Epidermal melanocyte (primary cell): ENCODE data around the gene ABCA10.

ENCODE experiments used
- DNase-seq: peaks from one replicate; pipeline ENCODE4 v3.0.0; 2011; ENCODE audit warnings: low spot score; ENCODE audit not compliant: insufficient read length

The ABCA10 gene

DNA sequence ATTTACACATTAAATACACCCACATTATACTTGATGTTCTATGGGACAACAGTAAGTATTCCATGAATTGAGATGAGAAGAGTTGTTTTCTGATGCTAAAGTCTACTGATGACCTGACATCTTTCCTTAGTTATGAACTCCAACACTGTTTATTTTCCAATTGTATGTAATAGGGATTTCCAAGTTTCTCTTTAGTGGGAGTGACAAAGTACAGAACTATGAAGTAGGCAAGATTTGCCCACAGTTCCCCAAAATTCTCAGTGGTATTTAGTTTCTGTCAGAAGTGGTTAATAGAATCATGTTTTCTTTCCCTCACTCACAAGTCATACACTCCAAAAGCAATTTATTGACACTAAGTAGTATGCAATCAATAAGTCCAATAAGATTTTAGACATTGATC is 64.4 kb downstream of the ABCA10 start:
- no peak for DNase-seq

- DNase-seq: no peak
These were observed 69.2 kb downstream of the ABCA10 start for GRCh38 chr17:69159418-69159817.

DNA sequence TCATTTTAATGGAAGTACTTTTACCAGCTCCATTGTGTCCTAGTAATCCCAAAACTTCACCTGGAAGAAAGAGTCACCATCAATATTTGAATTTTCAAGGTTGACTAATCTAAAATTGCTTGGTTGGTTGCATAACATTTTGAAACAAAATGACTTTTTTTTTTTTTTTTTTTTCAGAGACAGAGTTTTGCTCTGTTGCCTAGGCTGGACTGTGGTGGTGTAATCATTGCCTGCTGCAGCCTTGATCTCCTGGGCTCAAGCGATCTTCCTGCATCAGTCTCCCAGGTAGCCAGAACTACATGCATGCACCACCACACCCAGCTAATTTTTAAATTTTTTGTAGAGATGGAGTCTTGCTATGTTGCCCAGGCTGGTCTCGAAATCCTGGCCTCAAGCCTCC is 74.4 kb downstream of the ABCA10 start:
- no peak for DNase-seq

DNA sequence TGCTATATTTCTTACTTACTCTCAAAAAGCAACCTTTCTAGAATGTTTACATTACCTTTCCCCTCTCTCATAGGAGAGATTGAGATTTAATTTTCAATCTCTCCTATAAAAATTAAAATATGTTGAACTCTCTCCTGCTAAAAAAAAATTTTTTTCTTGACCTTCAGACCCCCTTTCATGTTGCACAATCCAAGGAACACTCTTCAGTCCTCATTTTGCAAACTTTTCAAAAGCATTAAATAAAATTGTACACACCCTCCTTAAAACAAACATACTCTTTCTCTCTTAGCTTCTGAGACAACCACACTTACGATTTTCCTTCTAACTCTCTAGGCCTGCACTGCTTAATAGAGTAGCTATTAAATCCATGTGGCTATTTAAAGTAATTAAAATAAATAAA is 78.3 kb downstream of the ABCA10 start:
- DNase-seq: no peak

DNA sequence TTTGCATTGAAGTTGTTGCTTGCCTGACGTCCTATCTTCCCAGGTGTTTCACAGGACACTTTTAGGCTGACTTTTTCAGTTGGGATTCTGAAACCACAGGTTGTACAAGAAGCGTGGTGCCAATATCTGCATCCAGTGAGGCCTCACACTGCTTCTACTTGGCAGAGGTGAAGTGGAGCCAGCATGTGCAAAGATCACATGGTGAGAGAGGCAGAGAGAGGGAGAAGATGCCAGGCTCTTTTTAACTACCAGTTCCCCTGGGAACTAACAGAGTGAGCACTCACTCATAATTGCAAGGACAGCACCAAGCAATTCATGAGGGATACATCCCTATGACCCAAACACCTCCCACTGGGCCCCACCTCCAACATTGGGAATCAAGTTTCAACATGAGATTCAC is 81.2 kb downstream of the ABCA10 start:
- DNase-seq: no peak

- DNase-seq: no peak
These were observed 84.0 kb downstream of the ABCA10 start for GRCh38 chr17:69144331-69145255.

DNA sequence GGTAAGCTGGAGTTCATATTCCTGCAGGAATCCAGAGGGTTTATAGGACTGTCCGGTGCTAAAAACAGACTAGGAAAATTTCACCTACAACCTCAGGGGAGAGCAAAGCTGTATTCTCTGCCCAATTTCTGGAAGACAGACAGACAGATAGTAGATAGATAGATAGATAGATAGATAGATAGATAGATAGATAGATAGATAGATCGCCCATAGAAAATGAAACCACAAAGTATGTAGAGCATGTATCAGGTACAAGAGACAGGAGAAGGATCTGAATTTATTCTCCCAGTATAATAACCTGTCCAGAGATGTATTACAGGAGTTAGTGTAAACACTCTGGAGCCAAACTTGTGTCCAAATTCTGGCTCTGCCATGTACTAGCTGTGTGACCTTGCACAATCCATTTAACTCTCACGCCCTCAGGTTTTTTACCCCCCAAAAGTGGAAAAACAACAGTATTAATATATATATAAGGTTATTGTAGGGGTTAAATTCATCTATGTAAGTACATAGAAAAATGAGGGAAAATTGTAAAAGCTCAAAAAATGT is 84.9 kb downstream of the ABCA10 start:
- no peak for DNase-seq

DNA sequence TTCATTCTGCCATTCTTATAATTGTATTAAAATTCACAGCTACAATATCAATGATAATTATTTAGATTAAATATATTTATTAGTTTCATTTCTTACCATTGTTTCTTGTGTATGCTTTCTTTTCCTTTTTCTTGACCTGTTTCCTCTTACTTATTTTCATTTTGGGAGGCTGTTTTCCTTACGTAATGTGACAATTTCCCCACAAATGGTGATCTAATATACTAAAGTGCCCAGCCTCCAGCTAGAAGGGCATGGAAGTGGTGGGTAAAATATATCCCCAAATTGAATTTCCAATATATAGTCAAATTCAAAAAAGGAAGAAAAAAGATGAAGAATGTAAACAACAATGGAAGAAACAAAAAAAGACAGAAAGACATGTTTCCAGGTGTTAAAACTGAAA is 85.5 kb downstream of the ABCA10 start:
- DNase-seq: no peak

DNA sequence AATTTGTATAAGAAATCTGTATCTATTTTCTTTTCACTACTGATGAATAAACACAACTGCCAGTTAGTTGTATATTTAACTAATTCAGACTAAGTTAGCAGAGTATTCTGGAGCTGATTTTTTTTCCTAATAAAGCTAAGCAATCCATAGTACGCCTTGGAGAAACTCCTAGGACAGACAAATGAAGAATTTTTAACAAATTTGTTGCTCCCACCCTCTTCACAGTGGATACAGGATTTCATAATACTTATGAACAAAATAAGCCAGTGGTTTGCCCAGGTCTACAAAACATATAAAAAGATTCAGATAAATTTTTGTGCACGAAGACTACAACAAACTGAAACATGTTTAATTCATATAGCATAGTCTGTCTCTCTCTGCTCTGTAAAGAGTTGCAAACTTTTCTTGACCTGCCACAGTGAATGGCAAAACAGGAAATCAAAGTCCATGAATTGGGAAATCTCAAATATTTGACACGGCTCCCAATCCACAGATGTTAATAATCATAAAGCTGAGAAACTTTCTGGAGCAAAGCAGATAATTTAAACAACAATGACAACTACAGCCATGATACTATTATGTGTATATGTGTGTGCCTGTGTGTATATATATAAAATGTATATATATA is 86.3 kb downstream of the ABCA10 start:
- no peak for DNase-seq

DNA sequence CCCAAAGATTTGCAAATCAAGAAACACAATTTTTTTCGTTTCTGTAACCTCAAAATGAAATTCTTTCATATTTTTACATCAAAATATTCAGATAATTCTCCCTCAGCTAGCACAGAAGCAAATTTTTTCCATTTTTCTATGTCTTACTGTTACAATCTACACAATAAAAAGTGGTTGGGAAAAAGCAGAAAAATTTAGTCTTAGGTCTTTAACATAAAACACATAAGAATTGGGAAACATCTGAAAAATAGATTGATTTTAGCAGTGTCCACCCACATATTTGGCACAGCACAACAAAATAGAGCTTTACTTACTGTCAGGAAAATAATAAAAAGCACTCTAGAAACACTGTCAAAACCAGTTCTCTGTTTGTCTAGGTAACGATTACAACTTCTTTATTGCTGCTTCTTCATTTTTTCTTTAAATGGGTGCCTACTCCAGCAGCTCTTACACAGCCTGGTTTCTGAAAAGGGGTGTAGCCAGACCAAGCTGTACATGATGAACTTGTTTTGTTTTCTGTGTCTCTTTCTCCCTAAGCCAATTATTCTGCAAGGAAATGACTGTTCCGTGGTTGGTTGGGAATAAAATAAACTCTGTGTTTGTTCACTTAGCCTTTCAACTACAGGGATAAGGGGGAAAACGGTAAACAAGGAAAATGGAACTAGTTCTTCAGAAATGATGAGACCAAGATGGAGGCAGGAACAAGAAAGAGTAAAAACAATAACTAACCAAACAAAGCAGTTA is 87.0 kb downstream of the ABCA10 start, which contains the start of gene ABCA6:
ABCA6 (minus strand) TSS at position 465 of the 744 bp plus-strand sequence. CDS start 1,192 bp downstream, outside the sequence.
- no peak for DNase-seq

- DNase-seq: no peak
These were observed 94.5 kb downstream of the ABCA10 start for GRCh38 chr17:69134112-69134511.

GRCh38 chr17:69130627-69131296 is 97.9 kb downstream of the ABCA10 start:
- no peak for DNase-seq

DNA sequence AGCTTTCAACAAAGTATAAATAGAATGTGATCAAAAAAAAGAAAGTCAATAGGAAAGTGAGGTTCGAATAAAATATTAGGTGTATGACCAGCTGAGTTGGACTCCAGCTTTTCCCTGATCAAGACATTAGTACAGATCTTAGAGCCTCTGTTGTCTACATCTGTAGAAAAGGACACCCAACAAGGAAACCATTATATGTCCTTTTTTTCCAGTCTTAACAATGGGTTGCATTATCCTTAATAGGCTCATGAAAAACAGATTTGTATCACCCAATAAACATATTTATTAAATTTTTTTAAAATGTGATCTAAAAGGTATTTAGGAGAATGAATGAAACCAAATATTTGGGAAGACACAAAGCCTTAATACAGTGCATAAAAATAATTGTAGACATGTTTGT is 105.0 kb downstream of the ABCA10 start:
- no peak for DNase-seq

DNA sequence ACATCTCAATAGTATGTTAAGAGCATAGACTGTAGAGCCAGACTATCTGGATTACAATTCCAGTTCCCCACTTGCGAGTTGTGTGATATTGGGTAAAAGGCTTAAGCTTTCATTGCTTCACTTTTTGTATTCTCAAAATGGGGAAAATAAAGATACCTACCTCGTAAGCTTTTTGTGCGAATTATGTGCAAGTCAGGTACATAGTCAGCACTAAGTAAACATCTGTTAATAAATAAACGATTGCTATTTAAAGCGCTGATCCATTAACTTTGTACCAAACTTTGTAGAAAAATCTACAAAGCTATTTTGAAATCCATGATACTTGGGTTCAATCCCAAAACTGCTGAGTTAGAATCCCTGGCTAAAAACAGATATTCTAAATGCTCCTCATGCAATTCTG is 106.6 kb downstream of the ABCA10 start:
- no peak for DNase-seq

DNA sequence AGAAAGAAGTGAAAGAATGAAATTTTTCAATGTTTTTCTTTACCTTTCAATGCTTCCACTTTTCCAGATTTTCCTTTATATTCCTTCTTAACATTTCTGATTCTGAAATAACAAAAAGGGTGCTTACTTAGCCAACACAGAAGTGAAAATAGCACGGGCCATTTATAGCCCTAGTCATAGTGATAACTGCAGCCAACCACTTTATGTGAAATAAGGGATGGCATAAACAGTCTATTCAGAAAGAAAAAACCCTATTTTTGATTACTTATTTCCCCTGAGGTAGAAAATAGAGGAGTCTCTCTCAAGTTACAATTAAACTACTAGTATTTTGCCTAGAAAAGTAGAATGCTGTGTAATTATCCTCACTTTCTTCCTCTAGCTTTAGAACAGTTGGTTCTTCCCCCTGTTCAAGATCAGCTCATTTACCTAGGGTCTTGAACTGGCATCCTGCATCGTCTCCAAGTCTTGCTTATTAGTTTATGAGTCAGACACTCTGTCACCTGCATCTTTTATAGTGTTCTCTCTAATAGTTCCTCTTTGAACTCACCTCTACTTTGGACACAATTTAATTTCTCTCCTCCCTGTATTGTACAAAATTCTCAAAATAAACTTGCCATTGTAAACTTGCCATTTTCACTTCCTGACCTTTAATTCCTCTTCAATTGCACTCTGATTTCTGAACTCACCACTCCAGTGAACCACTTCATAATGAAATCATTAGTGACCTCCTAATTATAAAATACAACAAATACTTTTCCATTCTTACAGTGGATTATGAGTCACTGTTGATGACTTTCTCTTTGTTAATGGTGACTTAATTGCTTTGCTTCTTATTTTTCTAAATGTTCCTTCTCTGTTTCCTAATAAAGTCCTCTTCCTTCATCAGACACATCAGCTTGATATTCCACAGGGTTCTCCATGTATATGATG is 110.5 kb downstream of the ABCA10 start:
- no peak for DNase-seq

DNA sequence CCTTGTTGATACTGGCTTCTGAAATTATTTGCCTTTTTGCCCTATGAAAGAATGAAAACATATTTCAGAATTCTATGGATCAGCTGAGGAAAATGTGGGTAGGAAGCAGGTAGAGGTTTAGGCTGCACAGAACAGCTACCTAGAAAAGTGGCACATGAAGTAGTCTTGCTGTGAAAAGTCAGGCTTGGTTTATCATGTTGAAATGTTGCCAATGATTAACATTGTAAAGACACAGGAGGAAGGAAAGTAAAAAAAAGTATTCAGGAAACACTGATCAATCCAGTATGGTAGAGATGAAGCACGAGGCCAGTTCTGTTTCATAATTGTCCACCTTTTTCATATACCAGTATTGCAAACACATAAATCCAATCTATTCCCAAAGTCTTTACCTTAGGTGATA is 116.8 kb downstream of the ABCA10 start:
- DNase-seq: no peak

- no peak for DNase-seq
These were observed 122.5 kb downstream of the ABCA10 start for GRCh38 chr17:69105907-69106730.

GRCh38 chr17:69103557-69104233 is 124.9 kb downstream of the ABCA10 start:
- DNase-seq: no peak

DNA sequence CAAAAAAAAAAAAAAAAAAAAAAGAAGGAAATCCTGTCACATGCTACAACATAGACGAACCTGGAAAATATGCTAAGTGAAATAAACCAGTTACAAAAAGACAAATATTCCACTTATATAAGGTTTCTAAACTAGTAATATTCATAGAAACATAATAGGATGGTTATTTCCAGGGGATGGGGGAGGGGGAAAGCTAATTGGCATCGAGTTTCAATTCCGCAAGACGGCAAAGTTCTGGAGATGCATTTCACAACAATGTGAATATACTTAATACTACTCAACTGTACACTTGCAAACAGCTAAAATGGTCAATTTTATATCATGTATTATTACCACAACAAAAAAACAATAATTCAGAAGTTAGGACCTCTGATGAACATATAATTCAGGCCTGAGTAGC is 130.0 kb downstream of the ABCA10 start:
- DNase-seq: no peak
